Melanocyte of skin (primary cell): Measurements from ENCODE around the gene RWDD1. TPM values are rescaled to one million over a fixed set of nuclear protein-coding genes. Genes with fewer than 3 reads are reported as not detected.

Source experiments
- total RNA-seq, 2 donors: library from RNA; depleted of rRNA; stranded (reverse); fragments of >200 nt; gene quantifications; 2 replicates each; pipeline ENCODE4 v1.2.3, GENCODE V29; 2012

Gene RWDD1
- 10 to 100 TPM; 26.5 to 31.6 TPM for total RNA-seq

GRCh38 chr6:116570856-116571682 lies at the start of gene RWDD1:
RWDD1 (plus strand) TSS chr6:116571504; CDS start chr6:116571583, 79 bp downstream.

GRCh38 chr6:116545651-116546050 lies 25.7 kb upstream of the RWDD1 start, which contains the start of gene TRAPPC3L:
TRAPPC3L (minus strand) TSS chr6:116545684; CDS start chr6:116545514, 170 bp downstream.

GRCh38 chr6:116553451-116553850 lies 17.9 kb upstream of the RWDD1 start, which contains the start of gene CALHM4:
CALHM4 (plus strand) TSS chr6:116553751; CDS start chr6:116553794, 43 bp downstream.

GRCh38 chr6:116615937-116616736 lies 44.8 kb downstream of the RWDD1 start, which contains the start of gene RSPH4A:
RSPH4A (plus strand) TSS chr6:116616479; CDS start chr6:116616624, 145 bp downstream.

Other genes starting within 250 kb of the RWDD1 start
- gene DSE, start 200.6 kb upstream of the RWDD1 start, total RNA-seq, result 10 to 100 TPM in 1 of 2 donors, 1 to 10 TPM in 1; 8.7 to 11.7 TPM
- under 1 TPM; 0.34 to 1.00 TPM for gene CALHM6, start 110.1 kb upstream of the RWDD1 start, total RNA-seq
- under 1 TPM; 0.34 to 0.67 TPM for gene CALHM5, start 59.9 kb upstream of the RWDD1 start, total RNA-seq
- under 1 TPM in 1 of 2 donors, not detected in 1; under 0.01 TPM for gene TRAPPC3L, start 25.8 kb upstream of the RWDD1 start, total RNA-seq
- under 1 TPM in 1 of 2 donors, not detected in 1; under 0.01 TPM for gene CALHM4, start 17.8 kb upstream of the RWDD1 start, total RNA-seq
- under 1 TPM; under 0.01 to 0.34 TPM for gene RSPH4A, start 45.0 kb downstream of the RWDD1 start, total RNA-seq
- 10 to 100 TPM; 11.7 to 15.7 TPM for gene ZUP1, start 97.3 kb downstream of the RWDD1 start, total RNA-seq
- 1 to 10 TPM; 4.3 to 6.9 TPM for gene KPNA5, start 109.7 kb downstream of the RWDD1 start, total RNA-seq
- under 1 TPM in 1 of 2 donors, not detected in 1; under 0.01 TPM for gene FAM162B, start 194.2 kb downstream of the RWDD1 start, total RNA-seq